ENCODE data around the gene ZNFX1. TPM values are rescaled to one million over a fixed set of nuclear protein-coding genes. Genes with fewer than 3 reads are reported as not detected.

Gene ZNFX1
- total RNA-seq, 1 donor from 2014 or later = 77.4 TPM

- FAIRE-seq = no peak
- peak; percentile 39 for DNase-seq (ENCODE audit: low read depth)
- H3K4me1 ChIP-seq (ENCODE audit: insufficient read depth, low read length) = peaks cover 50% of the 10 kb centered on the region
- peaks cover 13% of the 10 kb centered on the region for H3K9me3 ChIP-seq (ENCODE audit: insufficient read depth, low read depth, low read length)
- peak overlapping the region; percentile 98 for H3K9ac ChIP-seq (ENCODE audit: low read length)
- H3K4me3 ChIP-seq (ENCODE audit: insufficient read depth, low read depth, low read length) = peak overlapping the region; percentile 96
- H3K36me3 Mint-ChIP-seq (ENCODE audit: low read depth, unreplicated experiment) = peaks cover 76% of the 10 kb centered on the region
- H3K4me2 ChIP-seq (ENCODE audit: low read length) = peak overlapping the region; percentile 91
- no peak overlapping the region for H3K27ac ChIP-seq (ENCODE audit: low read depth, low read length)
- peaks cover 67% of the 10 kb centered on the region for H3K36me3 ChIP-seq (ENCODE audit: insufficient read depth, low read length)
- H3K9me3 Mint-ChIP-seq (ENCODE audit: unreplicated experiment) = peaks cover 1% of the 10 kb centered on the region
- TF ChIP-seq EZH2 (IDR thresholded peaks at IDR 0.05; ENCODE audit: insufficient read depth, low read length) (no peak), CTCF (IDR thresholded peaks at IDR 0.05; ENCODE audit: insufficient read depth, low read depth, low read length) (no peak)
- peak overlapping the region; percentile 83 for H3K27ac Mint-ChIP-seq (ENCODE audit: unreplicated experiment)
- no peaks in the 10 kb centered on the region for H3K27me3 ChIP-seq (ENCODE audit: insufficient read depth, low read length)
- H3K4me3 Mint-ChIP-seq (ENCODE audit: unreplicated experiment) = peak overlapping the region; percentile 99
- peaks cover 27% of the 10 kb centered on the region for H3K4me1 Mint-ChIP-seq (ENCODE audit: low read depth, unreplicated experiment)
- H3K79me2 ChIP-seq (ENCODE audit: insufficient read depth, low read length) = peaks cover 94% of the 10 kb centered on the region
- no peak overlapping the region for H2AFZ ChIP-seq (ENCODE audit: low read depth, low read length)
- peaks cover 88% of the 10 kb centered on the region for H4K20me1 ChIP-seq (ENCODE audit: insufficient read depth, low read length)
- H3K27me3 Mint-ChIP-seq (ENCODE audit: low read depth, unreplicated experiment) = no peaks in the 10 kb centered on the region
Measured at GRCh38 chr20:49281059-49281912, 3.4 kb upstream of the ZNFX1 start.

GRCh38 chr20:49280463-49281058, 2.7 kb upstream of the ZNFX1 start:
- DNase-seq (ENCODE audit: low read depth) = no peak
- Histone ChIP-seq H3K36me3 (ENCODE audit: insufficient read depth, low read length) (peaks cover 60% of the 10 kb centered on the region), H3K4me1 (ENCODE audit: insufficient read depth, low read length) (peaks cover 50% of the 10 kb centered on the region), H3K4me2 (ENCODE audit: low read length) (peak overlapping the region; percentile 91), H3K9ac (ENCODE audit: low read length) (peak overlapping the region; percentile 98), H4K20me1 (ENCODE audit: insufficient read depth, low read length) (peaks cover 88% of the 10 kb centered on the region), H3K27ac (ENCODE audit: low read depth, low read length) (no peak overlapping the region), H3K4me3 (ENCODE audit: insufficient read depth, low read depth, low read length) (peak overlapping the region; percentile 96), H3K79me2 (ENCODE audit: insufficient read depth, low read length) (peaks cover 94% of the 10 kb centered on the region), H3K27me3 (ENCODE audit: insufficient read depth, low read length) (no peaks in the 10 kb centered on the region), H2AFZ (ENCODE audit: low read depth, low read length) (no peak overlapping the region), H3K9me3 (ENCODE audit: insufficient read depth, low read depth, low read length) (peaks cover 9% of the 10 kb centered on the region)
- Mint-ChIP-seq H3K27ac (ENCODE audit: unreplicated experiment) (peak overlapping the region; percentile 83), H3K36me3 (ENCODE audit: low read depth, unreplicated experiment) (peaks cover 71% of the 10 kb centered on the region), H3K4me1 (ENCODE audit: low read depth, unreplicated experiment) (peaks cover 23% of the 10 kb centered on the region), H3K9me3 (ENCODE audit: unreplicated experiment) (peaks cover 1% of the 10 kb centered on the region), H3K4me3 (ENCODE audit: unreplicated experiment) (peak overlapping the region; percentile 99), H3K27me3 (ENCODE audit: low read depth, unreplicated experiment) (no peaks in the 10 kb centered on the region)
- no peak for TF ChIP-seq CTCF (IDR thresholded peaks at IDR 0.05; ENCODE audit: insufficient read depth, low read depth, low read length)
- no peak for TF ChIP-seq EZH2 (IDR thresholded peaks at IDR 0.05; ENCODE audit: insufficient read depth, low read length)
- FAIRE-seq = no peak

All from astrocyte (in vitro differentiated cells and primary cell).